ENCODE measurements around the gene ATG2B.
"Not testable (repeated sequence)": the region's sequence is repeated elsewhere in the genome, so short reads cannot be mapped to it uniquely, and the experiment has no call there.

ATG2B gene

GRCh38 chr14:96255501-96256366 lies 107.4 kb downstream of the ATG2B start, which contains the start of gene BDKRB1:
Gene BDKRB1, plus strand, starts transcription at chr14:96256210. Its CDS starts 7,473 bp downstream, at chr14:96263683.
- no peak for DNase-seq

- no peak for DNase-seq
Observed at GRCh38 chr14:96254687-96255086, 108.5 kb downstream of the ATG2B start.

GRCh38 chr14:96252999-96253539 lies 110.1 kb downstream of the ATG2B start:
- DNase-seq: peak in 1 of 56 donors; percentile 4

DNA sequence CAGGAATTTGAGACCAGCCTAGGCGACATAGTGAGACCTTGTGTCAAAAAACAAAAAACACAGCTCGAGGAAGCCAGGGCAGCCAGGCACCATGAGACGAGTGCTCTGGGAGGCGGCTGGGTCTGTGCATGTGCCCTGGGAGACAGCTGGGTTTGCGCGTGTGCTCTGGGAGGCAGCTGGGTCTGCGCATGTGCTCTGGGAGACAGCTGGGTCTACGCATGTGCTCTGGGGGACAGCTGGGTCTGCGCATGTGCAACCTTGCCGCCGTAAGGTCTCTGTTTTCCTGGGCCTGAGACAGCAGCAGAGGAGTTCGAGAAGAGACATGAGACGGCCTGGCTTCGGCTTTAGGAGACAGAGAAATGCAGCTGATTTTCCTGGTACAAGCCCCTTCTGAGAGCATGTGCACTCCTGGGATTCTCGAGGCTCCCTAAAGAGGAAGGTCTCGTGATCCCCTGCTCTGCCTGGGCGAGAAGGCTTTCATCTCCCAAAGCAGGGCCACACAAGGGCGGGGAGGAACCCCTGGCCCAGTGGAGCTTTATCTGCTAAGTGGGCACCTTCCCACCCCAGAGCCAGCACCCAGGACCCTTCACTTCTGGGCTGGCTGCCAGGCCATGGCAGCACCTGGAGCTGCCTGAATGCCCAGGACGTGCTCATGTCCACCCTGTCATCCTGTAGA lies 110.7 kb downstream of the ATG2B start:
- DNase-seq: no peak

DNA sequence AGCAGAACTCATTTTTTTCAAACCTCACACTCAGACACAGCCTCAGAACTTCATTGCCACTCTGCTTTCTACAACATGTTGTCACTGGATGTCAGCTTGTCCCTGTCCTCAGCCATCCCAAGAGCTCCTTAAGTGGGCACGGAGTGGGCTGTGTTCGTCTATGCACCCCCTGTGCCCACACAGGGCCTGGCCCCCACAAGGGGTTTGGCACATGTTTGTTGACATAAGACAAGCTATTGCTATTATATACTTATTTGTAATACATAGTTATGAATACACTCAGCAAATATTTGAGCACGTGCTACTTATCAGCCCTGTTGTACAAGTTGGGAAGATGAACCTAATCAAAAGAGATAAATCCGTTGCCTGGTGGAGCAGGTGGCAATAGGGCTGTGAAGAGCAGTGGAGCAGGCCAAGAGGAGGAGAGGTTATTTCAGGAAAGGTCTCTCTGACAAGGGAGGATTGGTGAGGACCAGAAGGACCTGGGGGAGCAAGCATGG lies 111.4 kb downstream of the ATG2B start:
- DNase-seq: no peak

DNA sequence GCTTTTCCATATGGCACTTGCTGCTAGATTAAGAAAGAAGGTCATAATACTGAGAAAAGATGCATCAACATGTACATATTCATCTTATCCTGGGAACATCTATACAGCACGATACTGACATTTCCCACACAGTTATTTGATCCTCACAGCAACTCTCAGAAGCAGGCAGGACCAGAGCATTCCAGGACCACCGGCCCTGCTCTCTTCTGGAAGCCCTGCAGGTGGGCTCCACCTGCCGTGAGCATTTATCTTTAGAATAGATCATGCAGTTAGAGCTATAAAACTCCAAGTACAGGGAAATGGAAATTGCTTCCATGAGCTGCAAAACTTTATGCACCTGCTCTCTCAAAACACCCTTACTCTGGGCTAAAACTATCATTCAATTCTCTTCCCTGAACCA lies 112.7 kb downstream of the ATG2B start:
- no peak for DNase-seq

GRCh38 chr14:96249029-96249428 lies 114.1 kb downstream of the ATG2B start:
- DNase-seq: no peak

DNA sequence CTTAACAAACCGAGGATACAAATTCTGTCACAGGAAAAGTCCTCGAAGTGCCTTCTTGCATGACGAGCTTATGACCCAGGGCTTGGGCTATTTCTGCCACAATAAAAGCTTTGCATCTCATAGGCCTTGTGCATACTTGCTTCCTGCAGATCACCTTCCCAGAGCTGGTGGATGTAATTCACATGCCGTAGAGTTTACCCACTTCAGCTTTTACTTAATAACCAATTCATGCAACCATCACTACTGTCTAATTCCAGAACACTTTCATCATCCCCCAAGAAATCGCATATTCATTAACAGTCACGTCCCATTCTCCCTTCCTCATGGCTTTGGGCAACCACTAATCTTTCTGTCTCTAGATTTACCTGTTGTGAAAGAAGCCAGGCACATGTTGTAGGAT lies 116.1 kb downstream of the ATG2B start:
- DNase-seq: no peak

GRCh38 chr14:96246539-96246847 lies 116.6 kb downstream of the ATG2B start:
- DNase-seq: peak in 1 of 56 donors; percentile 10

DNA sequence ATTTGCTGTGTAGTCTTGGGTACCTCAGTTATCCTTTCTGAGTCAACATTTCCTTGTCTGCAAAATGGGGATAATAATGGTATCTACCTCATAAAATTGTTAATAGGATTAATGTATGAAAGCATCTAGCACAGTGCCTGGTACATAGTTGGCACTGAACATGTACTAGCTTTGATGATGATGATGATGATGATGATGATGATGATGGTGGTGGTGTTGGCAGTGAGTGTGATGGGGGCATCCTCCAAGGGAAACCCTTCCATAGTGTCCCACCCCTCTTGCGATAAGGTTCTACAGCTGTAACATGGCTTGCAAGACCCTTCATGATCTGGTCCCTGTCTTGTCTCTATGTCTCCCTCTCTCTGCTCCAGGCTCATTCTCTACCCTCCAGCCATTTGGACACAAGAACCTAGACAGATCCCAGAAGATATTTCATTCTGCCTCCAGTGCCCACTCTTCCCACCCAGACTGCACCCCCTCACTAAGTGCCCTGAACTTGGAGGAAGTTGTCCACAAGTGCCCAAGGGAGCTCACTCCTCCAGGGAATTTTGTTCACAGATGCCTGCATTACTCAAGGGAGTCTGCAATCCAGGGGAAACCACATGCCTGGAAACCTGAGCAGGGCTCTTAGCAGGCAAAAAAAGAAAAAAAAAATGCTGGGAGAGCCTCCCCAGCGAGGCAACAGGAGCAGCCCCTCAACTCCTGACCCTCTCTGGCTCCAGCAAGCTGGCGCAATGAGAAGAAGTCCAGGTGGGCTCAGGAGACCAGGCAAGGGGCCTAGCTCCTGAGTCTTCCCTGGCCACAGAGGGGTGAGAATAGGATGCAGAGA lies 117.2 kb downstream of the ATG2B start:
- DNase-seq: no peak

DNA sequence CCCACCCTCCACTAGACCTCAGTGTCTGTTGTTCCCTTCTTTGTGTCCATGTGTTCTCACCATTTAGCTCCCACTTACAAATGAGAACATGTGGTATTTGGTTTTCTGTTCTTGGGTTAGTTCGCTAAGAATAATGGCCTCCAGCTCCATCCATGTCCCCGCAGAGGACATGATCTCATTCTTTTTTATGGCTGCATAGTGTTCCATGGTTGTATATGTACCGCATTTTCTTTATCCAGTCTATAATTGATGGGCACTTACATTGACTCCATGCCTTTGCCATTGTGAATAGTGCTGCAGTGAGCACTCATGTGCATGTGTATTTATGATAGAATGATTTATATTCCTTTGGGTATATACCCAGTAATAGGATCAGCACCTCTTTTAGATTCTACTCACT lies 118.1 kb downstream of the ATG2B start:
- DNase-seq: not testable (repeated sequence)

- peak in 13 of 56 donors; percentile 3 to 48 (median 17) for DNase-seq
Observed at GRCh38 chr14:96243785-96244184, 119.4 kb downstream of the ATG2B start.

DNA sequence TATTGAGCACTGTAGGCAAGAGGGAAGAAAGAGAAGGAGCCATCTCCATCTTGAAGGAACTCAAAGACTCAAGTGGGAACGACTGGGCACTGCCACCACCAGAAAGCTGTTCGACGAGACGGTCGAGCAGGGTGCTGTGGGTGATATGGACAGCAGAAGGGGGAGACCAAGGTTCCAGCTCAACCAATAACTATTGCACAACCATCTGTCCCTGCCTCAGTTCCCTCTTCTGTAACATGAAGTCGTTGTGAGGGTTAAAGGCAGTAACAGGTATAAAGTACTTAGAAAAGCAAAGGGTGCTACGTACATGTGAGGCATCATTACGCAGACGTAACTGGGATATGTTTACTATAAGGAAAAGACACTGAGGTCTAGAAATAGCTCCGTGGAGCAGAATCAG lies 121.0 kb downstream of the ATG2B start:
- DNase-seq: no peak

- no peak for DNase-seq
Observed at GRCh38 chr14:96240641-96241040, 122.5 kb downstream of the ATG2B start.

- no peak for DNase-seq
Observed at GRCh38 chr14:96239711-96240141, 123.4 kb downstream of the ATG2B start.

DNA sequence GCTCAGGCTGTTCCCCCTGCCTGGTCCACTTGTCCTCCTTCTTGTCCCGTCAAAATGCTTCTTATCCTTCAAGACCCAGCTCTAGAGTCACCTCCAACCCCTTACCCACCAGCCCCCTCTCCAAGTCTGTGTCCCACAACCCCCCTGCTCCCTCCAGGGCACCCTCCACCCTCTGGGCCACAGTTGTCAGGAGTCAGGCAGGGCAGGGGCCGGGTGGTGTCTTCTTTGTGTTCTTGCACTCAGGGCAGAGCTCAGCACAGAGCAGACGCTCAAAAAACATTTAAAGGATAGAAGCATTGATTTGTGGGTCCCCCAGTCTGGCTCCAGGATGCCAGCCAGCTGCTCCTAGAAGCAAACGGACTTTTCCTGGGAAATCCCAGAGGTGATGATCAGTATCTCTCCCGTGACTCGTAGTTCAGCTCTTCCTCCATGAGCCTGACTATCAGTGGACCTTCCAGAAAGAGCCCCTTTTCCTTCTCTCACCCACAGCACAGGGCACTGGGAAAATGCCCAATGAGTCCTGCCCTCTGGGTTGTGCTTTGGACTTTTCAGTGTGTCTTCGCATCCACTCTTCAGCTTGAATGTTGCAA lies 124.4 kb downstream of the ATG2B start:
- no peak for DNase-seq

GRCh38 chr14:96237641-96238040 lies 125.5 kb downstream of the ATG2B start:
- DNase-seq: no peak

DNA sequence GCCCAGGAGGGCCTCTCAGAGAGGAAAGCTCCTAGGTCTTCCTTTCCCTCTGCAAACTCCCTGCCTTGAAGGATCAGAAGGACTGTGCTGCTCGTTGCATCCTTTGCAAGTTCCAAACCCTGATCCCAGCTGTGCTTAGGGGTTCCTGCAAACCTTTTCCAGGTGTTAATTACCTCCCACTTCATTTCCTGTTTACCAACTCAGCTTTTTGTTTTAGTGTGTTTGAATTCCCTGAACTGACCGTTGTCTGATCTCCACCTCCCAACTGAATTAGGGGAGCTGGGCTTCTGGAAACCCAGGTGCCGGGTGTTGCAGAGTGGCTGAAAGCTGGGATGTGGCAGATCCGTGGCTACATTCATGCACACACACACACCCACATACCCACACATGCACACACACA lies 127.7 kb downstream of the ATG2B start:
- DNase-seq: no peak

GRCh38 chr14:96233661-96234060 lies 129.5 kb downstream of the ATG2B start:
- DNase-seq: no peak

DNA sequence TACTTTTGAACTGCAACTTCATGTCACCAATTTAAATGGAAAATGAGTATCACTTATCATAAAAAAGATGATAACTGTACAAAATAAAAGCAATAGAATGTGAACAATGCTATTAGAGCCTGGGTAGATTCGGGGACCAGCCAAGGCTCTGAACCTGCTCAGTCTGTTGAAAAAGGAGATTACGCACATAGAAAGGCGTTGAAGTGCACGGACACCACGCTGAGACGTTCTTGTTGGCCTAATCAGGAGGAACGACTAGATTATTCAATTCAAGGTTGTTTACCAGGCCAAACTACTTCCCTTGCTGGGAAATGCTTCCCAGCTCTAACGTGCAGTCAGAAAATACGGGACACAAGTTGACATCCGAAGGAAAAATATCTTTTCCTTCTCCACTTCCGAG lies 130.6 kb downstream of the ATG2B start:
- DNase-seq: no peak

DNA sequence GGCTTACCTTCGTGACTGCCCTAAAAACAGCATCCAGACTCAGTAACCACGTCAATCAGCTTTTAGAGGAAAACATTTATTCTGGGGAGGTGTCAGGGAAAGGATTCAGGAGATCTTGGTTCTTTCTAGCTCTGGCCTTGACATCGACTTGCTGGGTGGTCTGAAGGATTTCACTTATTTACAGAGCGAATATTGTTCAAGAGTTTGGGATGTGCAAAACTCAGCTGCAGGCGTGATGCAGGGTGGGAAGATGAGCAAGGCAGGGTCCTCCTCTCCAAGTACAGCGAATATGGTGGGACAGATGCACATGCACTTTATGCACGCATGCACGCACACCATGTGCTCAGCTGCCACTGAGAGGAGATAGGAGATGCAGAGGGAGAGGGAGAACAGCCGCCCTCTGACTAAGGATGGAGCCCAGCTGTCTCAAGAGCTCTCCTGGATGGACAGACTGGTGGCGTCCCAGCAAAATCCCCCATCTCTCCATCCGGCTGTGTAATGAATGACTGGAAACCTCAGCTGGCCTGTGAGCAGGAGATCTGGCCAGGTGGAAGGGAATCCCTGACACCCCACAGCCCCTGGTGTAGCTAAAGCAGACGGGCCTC lies 131.5 kb downstream of the ATG2B start:
- no peak for DNase-seq
